ENCODE data around the gene PPA1. TPM values are rescaled to one million over a fixed set of nuclear protein-coding genes. Genes with fewer than 3 reads are reported as not detected.
"Not testable (repeated sequence)": the region's sequence is repeated elsewhere in the genome, so short reads cannot be mapped to it uniquely, and the experiment has no call there.

The PPA1 gene
- total RNA-seq, 2 donors from 2014 or later = 137 to 168 TPM

GRCh38 chr10:70227548-70228320 is 5.5 kb downstream of the PPA1 start:
- DNase-seq (peak; percentile 73 to 86), ATAC-seq (peak; percentile 85)
- intact Hi-C loops (cut with DNase I, micrococcal nuclease) = loop anchor here in 1 of 2 donors (10.0 kb wide), 1 partner anchor 137 kb away; no protein-coding TSS in a partner anchor

- intact Hi-C loops (cut with DNase I, micrococcal nuclease) = loop anchor here in 1 of 2 donors (10.0 kb wide), 1 partner anchor 141 kb away; no protein-coding TSS in a partner anchor
- ATAC-seq = no peak
- DNase-seq = no peak
Measured at GRCh38 chr10:70223728-70224127, 9.5 kb downstream of the PPA1 start.

GRCh38 chr10:70222811-70223447 is 10.3 kb downstream of the PPA1 start:
- intact Hi-C loops (cut with DNase I, micrococcal nuclease) = loop anchor here in 1 of 2 donors (10.0 kb wide), 1 partner anchor 142 kb away; no protein-coding TSS in a partner anchor
- ATAC-seq, DNase-seq: not testable (repeated sequence)

GRCh38 chr10:70222340-70222794 is 10.9 kb downstream of the PPA1 start:
- intact Hi-C loops (cut with DNase I, micrococcal nuclease) = loop anchor here in 1 of 2 donors (10.0 kb wide), 1 partner anchor 142 kb away; no protein-coding TSS in a partner anchor
- no peak for DNase-seq
- ATAC-seq = no peak

- intact Hi-C loops (cut with DNase I, micrococcal nuclease) = loop anchor here (1.0 to 10.0 kb wide), 2 partner anchors 143 to 144 kb away; no protein-coding TSS in a partner anchor
- ATAC-seq = no peak
- DNase-seq = no peak
Measured at GRCh38 chr10:70221030-70221429, 12.2 kb downstream of the PPA1 start.

DNA sequence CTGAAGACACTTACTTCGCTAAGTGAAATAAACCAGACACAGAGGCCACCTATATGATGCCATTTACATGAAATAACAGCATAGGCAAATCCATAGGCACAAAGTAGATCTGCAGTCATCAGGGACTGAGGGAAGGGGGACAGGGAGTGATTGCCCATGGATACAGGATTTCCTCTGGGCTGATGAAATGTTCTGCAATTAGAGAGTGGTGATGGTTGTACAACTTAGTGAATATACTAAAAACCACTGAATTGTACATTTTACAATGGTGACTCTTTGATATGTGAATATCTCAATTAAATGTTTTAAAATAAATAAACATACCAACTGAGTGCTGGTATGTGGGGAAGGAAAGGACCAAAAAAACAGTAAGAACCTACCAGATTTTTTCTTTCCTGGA is 20.4 kb downstream of the PPA1 start:
- intact Hi-C loops (cut with DNase I, micrococcal nuclease) = no loop called here
- DNase-seq (no peak), ATAC-seq (no peak)

GRCh38 chr10:70212277-70212676 is 21.0 kb downstream of the PPA1 start:
- intact Hi-C loops (cut with DNase I, micrococcal nuclease) = no loop called here
- DNase-seq (no peak), ATAC-seq (no peak)

GRCh38 chr10:70206762-70207161 is 26.5 kb downstream of the PPA1 start:
- ATAC-seq (no peak), DNase-seq (no peak)
- intact Hi-C loops (cut with DNase I, micrococcal nuclease) = no loop called here

- ATAC-seq (no peak), DNase-seq (no peak)
- intact Hi-C loops (cut with DNase I, micrococcal nuclease) = no loop called here
Measured at GRCh38 chr10:70201105-70201504, 32.1 kb downstream of the PPA1 start.

DNA sequence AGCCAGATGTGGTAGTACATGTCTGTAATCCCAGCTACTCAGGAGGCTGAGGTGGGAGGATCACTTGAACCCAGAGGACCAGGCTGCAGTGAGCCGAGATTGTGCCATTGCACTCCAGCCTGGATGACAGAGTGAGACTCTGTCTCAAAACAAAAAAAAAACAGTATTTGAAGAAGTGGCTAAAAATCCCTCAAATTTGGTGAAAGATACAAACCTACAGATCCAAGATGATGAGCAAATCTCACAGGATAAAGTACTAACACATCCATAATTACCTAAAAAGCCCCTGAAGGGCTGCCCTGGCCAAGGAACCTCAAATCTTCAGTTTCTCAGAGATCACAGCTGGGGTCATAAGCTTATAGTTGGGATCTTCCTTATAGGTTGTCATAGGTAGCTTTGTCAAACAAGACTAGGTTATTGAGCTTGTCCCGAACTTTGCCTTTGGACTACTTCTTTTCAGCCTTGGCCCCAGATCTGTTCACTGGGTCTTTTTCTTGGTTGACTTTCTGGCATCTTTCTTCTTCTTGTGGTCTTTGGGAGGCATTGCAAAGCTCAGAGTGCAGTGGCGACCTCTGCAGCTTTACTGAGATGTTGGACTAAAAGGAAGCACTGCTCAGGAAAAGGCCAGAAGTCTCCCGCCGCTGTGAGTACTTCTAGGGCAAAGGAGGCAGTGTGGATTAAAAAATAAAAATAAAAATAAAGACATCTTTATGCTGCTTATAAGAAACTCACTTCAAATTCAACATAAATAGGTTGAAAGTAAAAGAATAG is 34.3 kb downstream of the PPA1 start:
- no peak for DNase-seq
- no peak for ATAC-seq
- intact Hi-C loops (cut with DNase I, micrococcal nuclease) = no loop called here

DNA sequence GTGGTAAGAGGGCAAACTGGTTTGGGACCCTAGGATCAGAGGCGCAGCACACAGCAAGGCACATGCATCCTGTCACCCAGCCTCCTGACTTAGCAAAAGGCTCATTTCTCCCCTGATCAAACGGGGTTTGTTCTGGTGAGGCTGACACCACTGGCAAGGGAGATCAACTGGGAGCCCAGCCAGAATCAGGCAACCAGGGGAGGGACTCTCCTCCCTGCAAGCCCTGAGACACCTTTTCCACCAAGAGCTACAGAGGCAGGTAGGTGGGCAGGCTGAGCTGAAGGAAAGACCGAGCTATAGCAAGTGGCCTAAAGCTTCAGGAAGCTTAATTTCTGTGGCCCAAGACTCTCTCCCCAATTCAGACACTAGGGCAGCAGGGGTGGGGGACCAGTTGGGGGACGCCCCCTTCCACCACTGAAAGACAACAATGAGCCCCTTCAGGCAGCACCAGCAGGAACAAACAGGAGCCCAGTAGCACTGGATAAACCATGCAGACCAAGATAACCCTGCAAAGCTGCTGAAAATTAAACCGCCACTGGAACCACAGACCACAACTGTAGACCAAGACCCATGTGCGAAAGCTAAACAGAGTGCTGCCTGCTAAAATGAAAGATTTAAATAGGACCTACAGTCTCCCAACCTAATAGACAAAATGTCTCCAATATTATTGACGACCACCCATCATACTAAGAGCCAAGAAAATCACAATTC is 35.8 kb downstream of the PPA1 start:
- intact Hi-C loops (cut with DNase I, micrococcal nuclease) = no loop called here
- ATAC-seq (no peak), DNase-seq (no peak)

DNA sequence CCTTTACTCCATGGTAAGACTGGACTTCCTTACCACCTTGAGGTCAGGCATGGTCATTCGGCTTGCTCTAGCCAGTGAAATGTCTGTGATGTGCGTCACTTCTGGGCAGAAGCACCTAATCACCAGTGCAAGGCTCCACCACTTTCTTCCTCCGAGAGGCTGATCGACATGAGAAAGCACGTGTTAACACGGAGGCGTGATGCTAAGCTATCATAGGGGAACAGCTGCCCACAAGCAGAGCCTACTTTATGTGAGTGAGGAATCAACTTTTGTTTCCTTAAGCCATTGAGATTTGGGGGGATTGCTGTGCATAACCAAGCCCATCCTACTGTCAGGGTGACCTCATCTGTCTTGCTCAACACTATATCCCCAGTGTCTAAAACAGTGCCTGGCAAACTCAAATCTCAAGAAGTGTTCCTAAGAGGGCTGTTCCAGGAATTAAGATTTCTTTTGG is 39.8 kb downstream of the PPA1 start:
- DNase-seq (no peak), ATAC-seq (no peak)
- intact Hi-C loops (cut with DNase I, micrococcal nuclease) = no loop called here

DNA sequence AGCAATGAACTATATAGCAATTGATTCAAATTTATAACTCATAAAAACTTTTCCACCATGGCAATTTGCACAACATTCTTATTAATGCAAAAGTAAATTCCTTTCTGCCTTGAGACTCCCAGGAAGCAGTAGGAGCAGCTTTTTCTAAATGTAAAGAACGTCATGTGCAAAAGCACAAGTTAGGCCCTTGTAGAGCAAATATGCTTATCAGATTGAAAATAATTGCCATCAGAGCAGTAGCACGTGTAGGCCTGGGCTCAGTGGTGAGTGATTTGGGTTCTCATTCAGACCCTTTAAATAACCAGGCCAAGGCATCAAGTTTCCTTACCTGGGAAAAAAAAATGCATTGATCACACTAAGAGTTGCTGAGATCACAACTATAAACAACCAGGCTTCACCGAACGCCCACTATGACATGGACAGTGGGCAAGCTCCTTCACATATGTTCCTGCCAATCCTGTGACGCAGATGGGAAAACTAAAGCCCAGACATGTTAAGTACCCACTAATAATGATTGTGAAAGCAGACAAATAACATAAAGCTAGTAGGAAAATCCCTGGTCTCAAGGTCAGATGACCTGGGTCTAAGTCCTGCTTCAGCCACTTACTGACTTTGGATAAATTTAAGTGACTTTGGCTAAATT is 40.8 kb downstream of the PPA1 start:
- DNase-seq = no peak
- ATAC-seq = no peak
- intact Hi-C loops (cut with DNase I, micrococcal nuclease) = no loop called here

DNA sequence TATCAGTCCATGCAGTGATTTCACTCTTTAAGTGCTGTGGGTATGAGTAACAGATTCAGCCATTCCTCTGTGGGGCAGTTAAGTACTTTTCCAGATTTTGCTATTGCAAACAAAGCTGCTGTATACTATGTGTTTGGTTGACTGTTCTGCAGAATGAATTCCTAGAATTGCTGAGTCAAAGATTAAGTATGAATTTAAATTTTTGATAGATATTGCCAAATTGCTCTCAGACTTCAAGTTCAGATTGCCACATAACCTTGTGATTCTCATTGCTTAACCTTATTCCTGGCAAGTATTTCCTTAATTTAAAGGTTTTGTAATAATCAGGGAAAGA is 41.3 kb downstream of the PPA1 start:
- DNase-seq = no peak
- intact Hi-C loops (cut with DNase I, micrococcal nuclease) = no loop called here
- no peak for ATAC-seq

DNA sequence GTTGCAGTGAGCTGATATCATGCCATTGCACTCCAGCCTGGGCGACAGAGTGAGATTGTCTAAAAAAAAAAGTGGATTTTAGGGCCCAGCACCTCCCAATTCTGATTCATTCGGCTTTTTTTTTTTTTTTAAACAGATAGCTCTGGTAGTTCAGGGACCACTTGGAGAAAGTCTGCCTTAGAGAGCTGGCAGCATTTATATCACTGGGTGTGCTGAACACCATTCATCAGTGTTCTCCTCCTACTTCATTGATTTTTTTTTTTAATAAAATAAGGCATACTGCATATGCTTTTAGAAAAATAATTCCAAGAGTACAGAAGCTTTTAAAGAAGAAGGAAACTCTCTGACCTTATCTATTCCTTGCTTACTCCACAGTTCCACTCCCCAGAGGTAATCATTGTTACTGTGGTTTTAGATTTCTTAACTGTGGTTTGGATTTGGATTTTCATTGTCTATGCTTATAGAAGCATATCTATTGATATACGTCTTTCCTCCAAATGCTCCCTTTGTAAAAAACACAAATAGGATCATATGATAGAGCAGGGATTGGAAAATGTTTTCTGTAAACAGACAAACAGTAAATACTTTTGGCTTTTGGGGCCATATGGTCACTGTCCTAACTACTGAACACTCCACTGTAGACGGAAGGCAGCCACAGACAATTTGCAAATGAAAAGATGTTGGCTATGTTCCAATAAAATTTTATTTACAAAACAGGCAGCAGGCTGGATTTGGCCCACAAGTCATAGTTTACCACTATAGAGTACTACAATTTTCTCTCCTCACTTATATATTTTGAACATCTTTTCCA is 41.9 kb downstream of the PPA1 start:
- no peak for ATAC-seq
- DNase-seq = no peak
- intact Hi-C loops (cut with DNase I, micrococcal nuclease) = no loop called here

- intact Hi-C loops (cut with DNase I, micrococcal nuclease) = no loop called here
- DNase-seq (no peak), ATAC-seq (no peak)
Measured at GRCh38 chr10:70190581-70190980, 42.6 kb downstream of the PPA1 start.

- intact Hi-C loops (cut with DNase I, micrococcal nuclease) = no loop called here
- DNase-seq = no peak
- no peak for ATAC-seq
Measured at GRCh38 chr10:70190102-70190501, 43.1 kb downstream of the PPA1 start.

DNA sequence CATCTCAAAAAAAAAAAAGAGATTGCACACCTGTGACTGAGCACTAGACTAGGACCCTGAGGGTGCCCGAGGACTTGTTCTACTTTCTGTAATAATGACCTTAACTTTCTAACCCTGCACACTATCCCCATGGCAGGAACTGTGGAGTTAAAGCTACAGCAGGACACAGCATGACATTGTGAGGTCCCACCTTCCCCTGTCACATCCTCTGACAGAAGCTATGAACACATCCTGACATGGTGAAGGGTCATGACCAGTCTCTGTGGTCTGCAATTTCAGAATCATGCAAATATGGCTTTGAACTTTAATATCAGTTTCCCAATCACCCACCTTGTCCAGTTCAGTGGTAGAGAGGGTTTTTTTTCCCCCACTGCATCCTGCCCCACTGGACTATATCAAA is 44.5 kb downstream of the PPA1 start:
- ATAC-seq (no peak), DNase-seq (no peak)
- intact Hi-C loops (cut with DNase I, micrococcal nuclease) = no loop called here
